Activated CD8-positive, alpha-beta memory T cell treated with anti-CD3 and anti-CD28 coated beads for 1 hour (primary cell): ENCODE data around the gene RSPH3.
"Not testable (repeated sequence)": the region's sequence is repeated elsewhere in the genome, so short reads cannot be mapped to it uniquely, and the experiment has no call there.

ENCODE experiments used
- DNase-seq, 2 donors: peaks; one replicate each; pipeline ENCODE4 v3.0.0-alpha.2; 2020; ENCODE audit warnings: low read depth in 1 of 2; ENCODE audit errors: extremely low read depth in 1 of 2

Gene RSPH3

GRCh38 chr6:159025224-159025623 is 25.2 kb upstream of the RSPH3 start:
- not testable (repeated sequence) for DNase-seq

- DNase-seq = no peak
These were observed 23.9 kb upstream of the RSPH3 start for GRCh38 chr6:159023893-159024292.

- no peak for DNase-seq
These were observed 20.0 kb upstream of the RSPH3 start for GRCh38 chr6:159020011-159020410.

GRCh38 chr6:159017757-159018559 is 18.0 kb upstream of the RSPH3 start:
- DNase-seq = no peak

GRCh38 chr6:159014406-159014805 is 14.4 kb upstream of the RSPH3 start:
- no peak for DNase-seq

- no peak for DNase-seq
These were observed 13.2 kb upstream of the RSPH3 start for GRCh38 chr6:159013229-159013628.

- no peak for DNase-seq
These were observed 12.2 kb upstream of the RSPH3 start for GRCh38 chr6:159012201-159012600.

- not testable (repeated sequence) for DNase-seq
These were observed 10.1 kb upstream of the RSPH3 start for GRCh38 chr6:159010037-159010612.

GRCh38 chr6:159008656-159009288 is 8.8 kb upstream of the RSPH3 start:
- DNase-seq = no peak

- no peak for DNase-seq
These were observed 7.5 kb upstream of the RSPH3 start for GRCh38 chr6:159007510-159007909.

GRCh38 chr6:159005436-159005835 is 5.4 kb upstream of the RSPH3 start:
- no peak for DNase-seq

GRCh38 chr6:159004592-159004991 is 4.6 kb upstream of the RSPH3 start:
- no peak for DNase-seq

GRCh38 chr6:159002432-159003155 is 2.6 kb upstream of the RSPH3 start:
- DNase-seq = no peak

GRCh38 chr6:158999154-158999665 is 792 bp downstream of the RSPH3 start:
- DNase-seq = no peak

GRCh38 chr6:158996856-158997255 is 3.1 kb downstream of the RSPH3 start:
- no peak for DNase-seq

- no peak for DNase-seq
These were observed 6.4 kb downstream of the RSPH3 start for GRCh38 chr6:158993639-158994038.

GRCh38 chr6:158991017-158991723 is 8.8 kb downstream of the RSPH3 start:
- DNase-seq = no peak

- DNase-seq = not testable (repeated sequence)
These were observed 10.3 kb downstream of the RSPH3 start for GRCh38 chr6:158989711-158990110.

- no peak for DNase-seq
These were observed 11.5 kb downstream of the RSPH3 start for GRCh38 chr6:158988477-158988876.

GRCh38 chr6:158987657-158988056 is 12.3 kb downstream of the RSPH3 start:
- DNase-seq = no peak

GRCh38 chr6:158978757-158979156 is 21.2 kb downstream of the RSPH3 start:
- DNase-seq = no peak
